Muscle of leg (tissue), 9 donors: ENCODE results near the gene LRRC41. TPM values are rescaled to one million over a fixed set of nuclear protein-coding genes. Genes with fewer than 3 reads are reported as not detected.

Experiments used
- polyA plus RNA-seq, 8 donors: library from polyadenylated mRNA; unstranded; fragments of 120-200 nt; gene quantifications; one replicate each; pipeline versions ENCODE4 v1.2.1 to v1.2.3, GENCODE V29; 2013; ENCODE audit warnings: inconsistent platforms in 1 of 8, low replicate concordance in 1 of 8; ENCODE audit not compliant: insufficient read length in 8 of 8, insufficient read depth in 1 of 8
- total RNA-seq: library from RNA; stranded (reverse); fragments of 120-200 nt; gene quantifications from one replicate; pipeline ENCODE4 v1.2.4, GENCODE V29; 2013

LRRC41 gene
- total and polyA plus RNA-seq, 9 donors: 49.5 to 65.5 (median 59.2) TPM

Other genes with a start within 250 kb of the LRRC41 start
- gene PIK3R3, start 171.0 kb downstream of the LRRC41 start, total RNA-seq: 8.1 TPM
- 10 to 100 TPM; 11.7 to 18.3 (median 13.9) TPM for gene PIK3R3, start 171.0 kb downstream of the LRRC41 start, polyA plus RNA-seq
- not detected for gene TSPAN1, start 128.5 kb downstream of the LRRC41 start, total RNA-seq
- 1 to 10 TPM in 1 of 8 donors, under 1 TPM in 6, not detected in 1; 0.31 to 1.7 (median 0.51) TPM for gene TSPAN1, start 128.5 kb downstream of the LRRC41 start, polyA plus RNA-seq
- gene P3R3URF, start 127.1 kb downstream of the LRRC41 start, total RNA-seq: not detected
- not detected for gene P3R3URF, start 127.1 kb downstream of the LRRC41 start, polyA plus RNA-seq
- 65.5 TPM for gene POMGNT1, start 105.2 kb downstream of the LRRC41 start, total RNA-seq
- gene POMGNT1, start 105.2 kb downstream of the LRRC41 start, polyA plus RNA-seq: 10 to 100 TPM; 45.3 to 56.5 (median 49.1) TPM
- 1.4 TPM for gene LURAP1, start 100.3 kb downstream of the LRRC41 start, total RNA-seq
- gene LURAP1, start 100.3 kb downstream of the LRRC41 start, polyA plus RNA-seq: 1 to 10 TPM in 5 of 8 donors, under 1 TPM in 3; 0.58 to 1.2 (median 1.0) TPM
- gene RAD54L, start 55.9 kb downstream of the LRRC41 start, total RNA-seq: 2.8 TPM
- 1 to 10 TPM; 6.6 to 9.2 (median 7.8) TPM for gene RAD54L, start 55.9 kb downstream of the LRRC41 start, polyA plus RNA-seq
- 415 TPM for gene UQCRH, start 82 bp upstream of the LRRC41 start, total RNA-seq
- 100 to 1,000 TPM; 288 to 407 (median 337) TPM for gene UQCRH, start 82 bp upstream of the LRRC41 start, polyA plus RNA-seq
- 9.0 TPM for gene NSUN4, start 37.2 kb upstream of the LRRC41 start, total RNA-seq
- gene NSUN4, start 37.2 kb upstream of the LRRC41 start, polyA plus RNA-seq: 10 to 100 TPM; 10.6 to 15.5 (median 12.4) TPM
- gene FAAH, start 90.7 kb upstream of the LRRC41 start, total RNA-seq: 12.6 TPM
- gene FAAH, start 90.7 kb upstream of the LRRC41 start, polyA plus RNA-seq: 10 to 100 TPM in 7 of 8 donors, 1 to 10 TPM in 1; 9.7 to 25.8 (median 18.0) TPM
- gene DMBX1, start 186.2 kb upstream of the LRRC41 start, total RNA-seq: not detected
- under 1 TPM in 2 of 8 donors, not detected in 6; 0.06 to 0.12 TPM for gene DMBX1, start 186.2 kb upstream of the LRRC41 start, polyA plus RNA-seq
- not detected for gene KNCN, start 248.0 kb upstream of the LRRC41 start, total RNA-seq
- gene KNCN, start 248.0 kb upstream of the LRRC41 start, polyA plus RNA-seq: under 1 TPM in 2 of 8 donors, not detected in 6; 0.20 to 0.24 TPM